Activated CD4-positive, CD25-positive, alpha-beta regulatory T cell (primary cell): Measurements from ENCODE around the gene GUCY2C.

Experiments used
- DNase-seq, 4 experiments: peaks; one replicate each; lab custom pipeline; 2025; lab: John Stamatoyannopoulos, UW

GUCY2C gene

DNA sequence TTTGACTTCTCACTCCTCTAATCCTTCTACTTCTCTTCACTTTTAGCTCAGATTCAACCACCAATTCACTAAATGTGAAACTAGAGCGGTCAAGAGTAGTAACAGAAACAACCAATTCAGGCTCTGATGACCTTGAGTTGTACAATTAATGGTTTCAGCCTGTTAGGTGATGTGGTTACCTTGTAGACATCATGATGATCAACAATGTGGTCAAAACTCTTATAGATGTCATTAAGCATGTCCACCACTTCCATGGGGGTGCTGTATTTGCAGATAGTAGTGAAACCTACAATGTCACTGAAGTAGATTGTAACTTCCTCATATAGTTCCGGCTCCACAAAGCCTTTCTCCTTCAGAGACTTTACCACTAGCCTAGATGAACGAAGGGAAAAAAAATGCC lies 74.6 kb downstream of the GUCY2C start:
- DNase-seq, result no peak

GRCh38 chr12:14619741-14620501 lies 76.5 kb downstream of the GUCY2C start:
- no peak for DNase-seq

- DNase-seq, result no peak
Measured at GRCh38 chr12:14618983-14619382, 77.4 kb downstream of the GUCY2C start.

GRCh38 chr12:14614704-14615121 lies 81.7 kb downstream of the GUCY2C start:
- DNase-seq, result no peak

GRCh38 chr12:14613718-14614117 lies 82.7 kb downstream of the GUCY2C start:
- DNase-seq, result no peak

DNA sequence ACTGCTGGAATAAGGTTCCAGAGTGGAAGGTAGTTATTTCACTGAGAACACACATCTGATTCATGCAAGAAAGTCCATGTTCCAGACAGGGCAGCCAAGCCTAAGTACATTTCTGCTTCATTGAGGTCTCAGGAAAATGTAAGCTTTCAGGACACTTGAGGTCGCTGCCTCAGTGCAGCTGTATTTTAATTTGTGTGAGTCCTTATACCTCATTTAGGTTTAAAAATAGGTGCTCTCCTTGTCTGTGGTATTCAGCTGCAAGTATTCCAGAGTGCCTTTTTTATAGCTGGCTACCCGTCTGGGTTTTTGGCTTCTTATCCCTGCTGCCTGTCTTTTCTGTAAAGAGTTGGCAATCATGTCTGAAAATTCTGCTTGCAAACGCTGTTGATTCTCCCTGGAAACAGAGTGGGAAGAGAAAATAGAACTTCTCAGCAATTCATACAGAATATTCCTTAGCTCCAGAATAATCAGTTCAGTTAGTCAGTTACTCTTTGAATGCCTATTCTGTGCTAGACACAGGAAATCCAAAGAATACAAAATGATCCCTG lies 83.4 kb downstream of the GUCY2C start:
- no peak for DNase-seq

DNA sequence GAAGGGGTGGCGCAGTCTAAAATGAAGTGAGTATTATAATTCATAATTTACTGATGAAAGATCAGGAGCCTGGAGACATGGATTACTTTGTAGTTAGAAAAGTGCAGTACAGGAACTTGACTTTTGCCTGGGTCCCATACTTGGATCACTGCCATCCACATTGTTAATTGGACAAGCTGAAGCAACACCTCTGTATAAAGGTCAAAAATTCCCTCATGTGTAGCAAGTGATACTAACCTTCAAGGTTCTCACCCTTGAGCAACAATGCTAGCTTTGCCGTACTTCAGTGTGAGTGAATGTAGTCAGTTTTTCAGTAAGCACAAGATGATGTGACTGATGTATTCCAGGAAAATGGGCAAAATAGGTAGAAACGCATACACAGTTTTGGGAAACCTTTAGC lies 84.1 kb downstream of the GUCY2C start:
- DNase-seq, result no peak

DNA sequence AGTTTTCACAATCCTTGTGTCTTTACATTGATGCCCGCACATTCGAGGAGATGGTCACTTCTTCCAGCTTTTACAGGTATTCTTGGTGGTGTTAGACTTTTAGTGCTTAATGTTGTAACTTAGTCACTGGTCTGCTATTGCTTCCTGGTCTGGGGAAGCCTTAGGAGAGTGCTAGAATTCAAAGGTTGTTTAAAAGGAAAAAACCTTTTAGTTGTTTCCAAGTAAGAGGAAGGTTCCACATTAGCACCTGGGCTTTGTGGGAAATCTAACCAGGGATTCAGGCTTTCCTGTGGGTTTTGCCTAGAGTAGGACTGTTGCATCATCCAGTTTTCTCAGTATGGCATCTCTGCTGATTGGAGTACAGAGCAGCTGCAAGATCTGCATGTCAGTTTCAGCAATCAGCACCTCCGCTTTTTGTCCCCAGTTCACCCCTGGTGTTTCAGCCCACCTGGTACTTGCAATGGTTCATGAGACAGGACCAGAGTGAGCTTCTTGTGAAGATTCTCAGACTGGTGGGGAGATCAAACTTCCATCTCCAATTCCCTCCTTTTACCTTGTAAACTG lies 84.7 kb downstream of the GUCY2C start:
- DNase-seq, result no peak

- no peak for DNase-seq
Measured at GRCh38 chr12:14607568-14607967, 88.8 kb downstream of the GUCY2C start.

DNA sequence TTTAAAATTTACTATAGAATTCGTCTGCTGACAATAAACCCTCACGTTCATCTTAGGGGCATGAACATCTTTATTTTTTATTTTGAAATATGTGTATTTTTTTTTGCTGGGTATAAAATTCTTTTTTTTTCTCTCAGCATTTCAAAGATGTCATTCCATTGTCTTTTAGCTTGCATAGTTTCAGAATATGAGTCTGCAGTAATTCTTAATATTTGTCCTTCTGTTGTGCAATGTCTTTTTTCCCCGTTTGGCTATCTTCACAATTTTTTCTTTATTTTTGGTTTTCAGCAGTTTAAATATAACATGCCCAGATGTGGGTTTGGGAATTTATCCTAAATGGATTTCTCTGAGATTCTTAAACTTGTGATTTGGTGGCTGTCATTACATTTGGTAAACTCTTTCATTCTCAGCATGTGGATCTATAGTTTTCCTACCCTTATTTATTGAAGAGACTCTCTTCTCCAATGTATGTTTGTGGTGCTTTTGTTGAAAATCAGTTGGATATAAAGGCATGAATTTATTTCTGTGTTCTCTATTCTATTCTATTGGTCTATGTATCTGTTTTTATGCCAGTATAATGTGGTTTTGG lies 90.9 kb downstream of the GUCY2C start:
- no peak for DNase-seq

DNA sequence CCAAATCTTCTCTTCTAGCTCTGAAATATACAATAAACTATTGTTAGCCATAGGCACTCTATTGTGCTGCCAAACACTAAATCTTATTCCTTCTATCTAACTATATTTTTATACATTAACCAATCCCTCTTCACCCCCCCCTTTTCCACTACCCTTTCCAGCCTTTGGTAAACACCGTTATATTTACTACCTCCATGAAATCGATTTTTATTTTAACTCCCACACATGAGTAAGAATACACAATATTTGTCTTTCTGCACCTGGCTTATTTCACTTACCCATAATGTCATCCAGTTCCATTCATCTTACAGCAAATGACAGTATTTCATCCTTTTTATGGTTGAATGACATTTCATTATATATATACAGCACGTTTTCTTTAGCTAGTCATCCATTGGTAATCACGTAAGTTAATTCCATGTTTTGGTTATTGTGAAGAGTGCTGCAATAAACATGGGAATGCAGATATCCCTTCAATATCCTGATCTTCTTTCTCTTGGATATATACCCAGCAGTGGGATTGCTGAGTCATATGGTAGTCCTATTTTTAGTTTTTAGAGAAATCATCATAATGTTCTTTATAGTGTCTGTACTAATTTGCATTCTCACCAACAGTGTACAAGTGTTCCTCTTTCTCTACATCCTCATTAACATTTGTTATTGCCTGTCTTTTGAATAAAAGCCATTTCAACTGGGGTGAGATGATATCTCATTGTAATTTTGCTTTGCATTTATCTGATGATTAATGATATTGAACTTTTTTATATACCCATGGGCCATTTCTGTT lies 94.5 kb downstream of the GUCY2C start:
- no peak for DNase-seq

DNA sequence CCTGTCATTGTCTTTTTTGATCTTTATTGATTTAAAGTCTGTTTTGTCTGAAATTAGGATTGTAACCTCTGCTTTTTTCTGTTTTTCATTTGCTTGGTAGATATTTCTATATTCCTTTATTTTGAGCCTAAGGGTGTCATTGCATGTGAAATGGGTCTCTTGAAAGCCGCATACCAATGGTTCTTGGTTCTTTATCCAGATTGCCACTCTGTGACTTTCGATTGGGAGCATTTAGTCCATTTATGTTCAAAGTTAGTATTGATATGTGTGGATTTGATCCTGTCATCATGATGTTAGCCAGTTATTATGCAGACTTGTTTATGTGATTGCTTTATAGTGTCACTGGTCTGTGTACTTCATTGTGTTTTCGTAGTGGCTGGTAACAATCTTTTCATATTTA lies 98.9 kb downstream of the GUCY2C start:
- no peak for DNase-seq

DNA sequence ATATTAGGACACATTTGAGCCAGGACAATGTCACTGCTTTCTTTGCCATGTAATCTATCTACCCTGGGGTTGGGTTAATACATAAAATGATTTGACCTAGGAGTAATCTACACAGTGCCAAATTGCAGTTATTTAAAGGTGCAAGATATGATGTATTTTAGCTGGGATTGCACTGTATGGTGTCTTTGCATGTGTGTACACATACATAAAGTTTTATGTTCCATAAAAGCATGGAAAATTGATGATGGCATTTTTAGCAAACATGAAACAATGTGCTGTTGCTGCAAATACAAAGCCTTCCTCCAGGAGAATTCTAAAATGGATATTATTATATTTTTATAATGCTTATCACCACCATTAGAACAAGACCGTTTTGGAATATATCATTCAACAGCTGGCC lies 104.7 kb downstream of the GUCY2C start:
- no peak for DNase-seq

DNA sequence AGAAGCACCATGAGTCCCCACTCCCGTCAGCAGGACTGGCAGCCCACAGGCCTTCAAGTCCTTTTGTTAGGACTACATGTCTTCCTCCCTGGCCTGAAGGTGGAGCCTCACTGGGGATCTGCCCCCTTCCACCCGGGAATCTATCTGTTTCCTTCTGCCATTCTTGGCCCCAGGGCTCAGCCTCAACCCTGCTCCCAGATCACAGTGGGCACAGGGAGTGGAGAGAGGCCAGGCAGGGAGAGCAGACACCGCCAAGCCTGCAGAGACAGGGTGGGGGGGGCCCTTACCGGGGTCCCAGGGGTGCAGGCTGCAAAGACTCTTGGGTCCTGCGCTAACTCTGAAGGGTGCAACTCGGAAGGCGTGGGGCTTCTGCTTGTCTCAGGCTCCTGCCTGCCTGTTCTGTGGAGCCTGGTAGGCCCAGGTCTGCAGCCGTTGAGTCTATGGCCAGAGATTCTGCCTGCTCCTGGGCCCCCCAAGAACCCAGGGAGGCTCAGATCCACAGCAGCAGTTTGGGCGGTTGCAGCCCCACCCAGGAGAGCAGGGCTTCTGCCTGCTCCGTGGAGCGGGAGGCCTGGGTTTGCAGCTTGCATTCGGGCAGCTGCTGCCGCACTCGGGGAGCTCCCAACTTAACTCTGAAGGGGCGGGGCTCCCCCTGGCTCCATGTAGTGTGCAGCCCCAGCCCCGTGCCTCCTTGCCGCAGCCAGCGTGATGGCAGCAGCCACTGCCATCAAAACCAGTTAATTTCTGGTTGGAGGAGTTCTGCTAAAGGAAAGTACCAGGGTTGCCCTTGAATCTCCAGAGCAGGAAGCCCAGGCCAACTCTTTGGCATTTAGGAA lies 107.0 kb downstream of the GUCY2C start:
- DNase-seq, result no peak

GRCh38 chr12:14588571-14588970 lies 107.8 kb downstream of the GUCY2C start:
- DNase-seq, result no peak

DNA sequence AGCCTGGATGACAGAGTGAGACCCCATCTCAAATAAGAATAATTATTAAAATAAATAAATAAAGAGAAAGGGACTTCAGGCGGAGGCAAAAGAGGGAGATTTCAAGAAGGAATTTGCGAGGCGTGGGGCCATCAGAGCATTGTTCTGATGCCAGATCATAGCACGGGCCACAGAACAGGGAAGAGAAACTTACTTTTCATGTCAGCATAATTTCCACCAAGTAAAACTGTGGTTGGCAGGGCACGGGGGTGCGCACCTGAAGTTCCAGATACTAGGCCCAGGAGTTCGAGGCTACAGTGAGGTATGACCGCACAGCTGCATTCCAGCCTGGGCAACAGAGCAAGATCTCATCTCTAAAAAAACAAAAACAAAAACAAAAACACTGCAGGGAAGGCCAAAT lies 117.8 kb downstream of the GUCY2C start:
- no peak for DNase-seq

DNA sequence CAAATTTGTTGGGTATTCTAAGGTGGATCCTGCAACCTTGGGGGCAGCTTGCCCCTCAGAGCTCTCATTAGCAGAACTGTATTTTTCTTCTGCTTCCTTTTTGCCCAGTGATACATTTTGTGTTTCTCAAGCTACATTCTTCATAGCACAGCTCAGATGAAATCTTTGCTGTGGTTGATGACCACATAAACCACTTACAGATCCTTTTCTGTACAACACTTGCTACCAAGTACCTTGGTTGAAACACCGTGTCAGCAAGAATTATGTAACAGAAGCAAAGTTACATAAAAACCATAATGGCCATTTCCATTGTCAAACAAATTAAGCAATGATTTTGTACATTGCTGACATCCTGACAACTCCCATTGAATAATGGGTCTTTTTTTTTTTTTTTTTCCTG lies 119.1 kb downstream of the GUCY2C start:
- DNase-seq, result no peak

- DNase-seq, result no peak
Measured at GRCh38 chr12:14576896-14577295, 119.5 kb downstream of the GUCY2C start.

DNA sequence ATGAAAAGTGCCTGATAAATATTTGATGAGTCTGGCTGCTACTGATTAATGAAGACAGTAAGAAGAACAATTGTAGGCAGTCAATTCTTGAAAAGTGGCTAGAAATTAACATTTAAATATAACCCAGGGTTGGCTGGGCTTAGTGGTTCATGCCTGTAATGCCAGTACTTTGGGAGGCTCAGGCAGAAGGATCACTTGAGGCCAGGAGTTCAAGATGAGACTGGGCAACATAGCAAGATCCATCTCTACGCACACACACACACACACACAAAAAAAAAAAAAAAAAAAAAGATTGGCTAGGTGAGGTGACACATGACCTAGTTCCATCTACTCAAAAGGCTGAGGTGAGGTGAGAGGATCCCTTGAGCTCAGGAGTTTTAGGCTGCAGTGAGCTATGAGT lies 120.8 kb downstream of the GUCY2C start:
- no peak for DNase-seq

DNA sequence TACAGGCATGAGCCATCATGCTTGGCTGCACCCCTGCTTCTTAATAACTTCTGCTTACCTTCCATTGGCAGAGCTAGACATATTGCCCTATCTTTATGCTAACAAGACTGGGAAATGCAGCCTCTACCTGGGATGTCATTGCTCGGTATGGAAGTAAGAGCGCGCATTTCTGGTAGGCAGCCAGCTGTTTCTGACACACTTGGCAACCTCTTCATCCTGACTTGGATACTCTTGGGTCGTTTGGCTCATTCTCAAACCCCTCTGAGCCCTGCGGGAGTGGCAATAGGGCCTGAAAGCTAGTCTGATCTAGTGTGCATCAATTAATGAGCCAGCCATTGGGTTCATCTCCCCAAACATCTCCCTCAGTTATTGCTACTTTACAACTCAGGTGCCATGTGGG lies 123.3 kb downstream of the GUCY2C start:
- no peak for DNase-seq

GRCh38 chr12:14572401-14572800 lies 124.0 kb downstream of the GUCY2C start:
- DNase-seq, result no peak

DNA sequence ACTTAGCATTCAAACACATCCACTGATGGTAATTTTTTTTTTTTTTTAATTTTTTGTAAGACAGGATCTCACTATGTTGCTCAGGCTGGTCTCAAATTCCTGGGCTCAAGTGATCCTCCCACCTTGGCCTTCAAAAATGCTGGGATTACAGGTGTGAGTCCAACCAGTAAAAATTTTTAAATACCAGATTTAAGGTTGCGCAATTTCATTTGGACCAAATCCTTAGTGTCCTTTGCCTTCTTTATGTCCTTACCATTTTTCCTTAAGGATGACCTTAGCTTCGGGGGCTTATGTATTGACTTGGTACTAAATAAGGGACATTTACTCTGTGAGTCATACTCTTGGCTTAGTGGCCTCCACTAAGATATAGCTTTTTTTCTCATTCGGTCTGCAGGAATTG lies 124.6 kb downstream of the GUCY2C start:
- no peak for DNase-seq
